B cell (primary cell): ENCODE data around the gene FOXP4.

ENCODE experiments used
- CTCF ChIP-seq: fragments of 200-600 bp; IDR thresholded peaks from one replicate; pipeline ENCODE4 v1.8.0; 2022; ENCODE audit warnings: antibody characterized with exemption, mild to moderate bottlenecking
- EZH2 ChIP-seq: IDR thresholded peaks from 2 replicates; pipeline ENCODE4 v1.6.1; 2012; ENCODE audit warnings: borderline replicate concordance, low read depth, mild to moderate bottlenecking, moderate library complexity, low read length; ENCODE audit not compliant: insufficient read depth, poor library complexity, severe bottlenecking

- no peak for TF ChIP-seq CTCF
- no peak for TF ChIP-seq EZH2
Observed at GRCh38 chr6:41568585-41569384, 22.6 kb downstream of the FOXP4 start.
